CD14-positive monocyte (primary cell): ENCODE results near the gene TXNDC17. TPM values are rescaled to one million over a fixed set of nuclear protein-coding genes. Genes with fewer than 3 reads are reported as not detected.

ENCODE experiments used
- DNase-seq, 3 donors: peaks; one replicate each; pipeline ENCODE4 v3.0.0-alpha.2; 2011 to 2022
- H2AFZ ChIP-seq: 2 replicates; pipeline ENCODE4 v1.6.0; 2012; ENCODE audit warnings: mild to moderate bottlenecking, low read depth, low read length, inconsistent platforms; ENCODE audit not compliant: insufficient read depth, poor library complexity, severe bottlenecking
- H3K27ac ChIP-seq, 2 donors: 1 replicate in 1 of 2; 2 replicates in 1 of 2; pipeline ENCODE4 v1.5.1; 2012 to 2013; ENCODE audit warnings: low read length in 2 of 2, control low read depth in 1 of 2, inconsistent platforms in 1 of 2, low read depth in 1 of 2, mild to moderate bottlenecking in 1 of 2
- H3K27me3 ChIP-seq, 2 donors: one replicate each; pipeline versions ENCODE4 v1.6.0 to v1.6.1; 2011 to 2013; ENCODE audit warnings: low read length in 2 of 2; ENCODE audit not compliant: control insufficient read depth in 2 of 2, insufficient read depth in 2 of 2
- H3K36me3 ChIP-seq, 2 donors: replicated peaks in 1 of 2; 1 replicate in 1 of 2; 2 replicates in 1 of 2; pipeline versions ENCODE4 v1.5.1 to v1.6.1; 2012 to 2013; ENCODE audit warnings: low read length in 2 of 2, control low read depth in 1 of 2, inconsistent platforms in 1 of 2, mild to moderate bottlenecking in 1 of 2; ENCODE audit not compliant: insufficient read depth in 2 of 2, control insufficient read depth in 1 of 2
- H3K4me1 ChIP-seq, 2 donors: 1 replicate in 1 of 2; 2 replicates in 1 of 2; pipeline versions ENCODE4 v1.5.1 to v1.6.1; 2012 to 2013; ENCODE audit warnings: low read length in 2 of 2, control low read depth in 1 of 2, inconsistent platforms in 1 of 2, mild to moderate bottlenecking in 1 of 2, moderate library complexity in 1 of 2; ENCODE audit not compliant: insufficient read depth in 2 of 2, control insufficient read depth in 1 of 2
- H3K4me2 ChIP-seq: replicated peaks from 2 replicates; pipeline ENCODE3; 2012; ENCODE audit warnings: low read length, moderate library complexity, mild to moderate bottlenecking; ENCODE audit not compliant: poor library complexity, severe bottlenecking; ENCODE audit errors: extremely low read depth
- H3K4me3 ChIP-seq, 3 experiments: fragments of 200-600 bp in 1 of 3; sonication (generic) in 1 of 3; replicated peaks in 1 of 3; 1 replicate in 2 of 3; 2 replicates in 1 of 3; pipeline ENCODE4 v1.5.1; 2011 to 2013; ENCODE audit warnings: low read length in 3 of 3, mild to moderate bottlenecking in 3 of 3, control low read depth in 2 of 3, low read depth in 2 of 3, inconsistent platforms in 1 of 3, moderate library complexity in 1 of 3
- H3K79me2 ChIP-seq: 2 replicates; pipeline ENCODE4 v1.6.0; 2012; ENCODE audit warnings: mild to moderate bottlenecking, control low read depth, inconsistent platforms, low read length, moderate library complexity; ENCODE audit not compliant: insufficient read depth
- H3K9ac ChIP-seq: 2 replicates; pipeline ENCODE4 v1.6.0; 2017; ENCODE audit warnings: low read length, mild to moderate bottlenecking; ENCODE audit not compliant: insufficient read depth, poor library complexity, severe bottlenecking
- H3K9me3 ChIP-seq, 2 donors: replicated peaks in 1 of 2; 1 replicate in 1 of 2; 2 replicates in 1 of 2; pipeline versions ENCODE4 v1.5.1 to v1.6.1; 2012 to 2013; ENCODE audit warnings: low read length in 2 of 2, control low read depth in 1 of 2; ENCODE audit not compliant: control insufficient read depth in 1 of 2, insufficient read depth in 1 of 2
- H4K20me1 ChIP-seq: 2 replicates; pipeline ENCODE4 v1.6.0; 2012; ENCODE audit warnings: mild to moderate bottlenecking, low read length, control low read depth, moderate library complexity; ENCODE audit not compliant: insufficient read depth
- H3K27ac Mint-ChIP-seq, 7 donors: one replicate each; pipeline ENCODE4 v1.8.0; 2020; ENCODE audit warnings: mild to moderate bottlenecking in 7 of 7, mixed read lengths in 7 of 7, moderate library complexity in 6 of 7, inconsistent platforms in 2 of 7
- H3K27me3 Mint-ChIP-seq, 3 donors: one replicate each; pipeline ENCODE4 v1.8.0; 2021 to 2022; ENCODE audit warnings: low read depth in 3 of 3, mild to moderate bottlenecking in 3 of 3, mixed read lengths in 3 of 3, moderate library complexity in 3 of 3, inconsistent platforms in 1 of 3
- H3K36me3 Mint-ChIP-seq, 2 donors: one replicate each; pipeline ENCODE4 v1.8.0; 2020; ENCODE audit warnings: mixed read lengths in 2 of 2, inconsistent platforms in 1 of 2, mild to moderate bottlenecking in 1 of 2
- H3K4me1 Mint-ChIP-seq: one replicate; pipeline ENCODE4 v1.8.0; 2020; ENCODE audit warnings: mild to moderate bottlenecking, mixed read lengths
- H3K4me3 Mint-ChIP-seq, 2 donors: one replicate each; pipeline ENCODE4 v1.8.0; 2020; ENCODE audit warnings: mild to moderate bottlenecking in 2 of 2, mixed read lengths in 2 of 2, moderate library complexity in 1 of 2
- H3K9me3 Mint-ChIP-seq, 7 donors: one replicate each; pipeline ENCODE4 v1.8.0; 2020 to 2022; ENCODE audit warnings: mixed read lengths in 7 of 7, mild to moderate bottlenecking in 6 of 7, moderate library complexity in 6 of 7, inconsistent platforms in 2 of 7
- WGBS: methylation state at CpG from one replicate; pipeline ENCODE4 v1.1.5; 2013; ENCODE audit warnings: missing lambda C conversion rate; ENCODE audit not compliant: insufficient coverage; 5-methylcytosine and 5-hydroxymethylcytosine counted together
- intact Hi-C, 2 donors: fragments of 100-400 bp; cut with micrococcal nuclease; formaldehyde crosslinking; loops; one replicate each; pipeline versions ENCODE4 v1.15.0 to v1.15.1; 2023
- polyA plus RNA-seq, 3 donors: library from polyadenylated mRNA; depleted of rRNA in 1 of 3; unstranded in 2 of 3; stranded (reverse) in 1 of 3; fragments of 300-500 nt in 2 of 3; fragments of >200 nt in 1 of 3; fragmentation: Illumina TruSeq in 2 of 3; gene quantifications; 1 replicate in 2 of 3; 2 replicates in 1 of 3; pipeline ENCODE4 v1.2.3, GENCODE V29; 2012 to 2021
- TF ChIP-seq, protein P1 (sequence below): fragments of 200-600 bp; IDR thresholded peaks from one replicate; pipeline ENCODE4 v1.8.0; 2022; ENCODE audit warnings: antibody characterized with exemption, mild to moderate bottlenecking

The TXNDC17 gene
- polyA plus RNA-seq, 3 donors = 88.8 to 357 (median 319) TPM

DNA sequence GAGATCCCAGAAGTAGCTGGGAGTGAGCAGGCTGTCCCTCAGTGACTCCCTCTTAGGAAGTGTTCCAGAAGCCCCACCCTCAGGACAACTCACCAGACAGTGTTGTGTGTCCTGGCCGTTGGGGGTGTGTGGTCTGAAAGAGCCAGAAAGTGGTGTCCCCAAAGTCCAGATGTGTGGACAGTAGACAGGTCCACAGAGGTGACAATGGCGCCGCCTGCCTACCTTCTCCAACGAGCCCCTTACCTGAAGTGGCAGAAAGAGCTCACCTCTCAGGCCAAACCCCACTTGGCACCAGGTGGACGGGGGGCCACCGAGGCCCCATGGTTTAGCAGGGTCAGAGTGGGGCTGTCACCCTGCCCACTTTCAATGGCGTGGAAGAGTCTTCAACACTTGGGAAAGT, 30.6 kb downstream of the TXNDC17 start:
- peaks cover 0 to 18% of the 10 kb centered on the region in 2 donors for H3K27me3 ChIP-seq
- 90% methylated on average over 6 of the region's 7 CpGs for WGBS
- no peaks in the 10 kb centered on the region for H3K36me3 Mint-ChIP-seq
- no peak overlapping the region for H3K4me3 ChIP-seq
- no peak overlapping the region for H3K27ac Mint-ChIP-seq
- no peaks in the 10 kb centered on the region for H3K4me1 ChIP-seq
- no peak overlapping the region for H3K9ac ChIP-seq
- no peak for DNase-seq
- intact Hi-C loops = no loop called here
- no peaks in the 10 kb centered on the region for H3K36me3 ChIP-seq
- H3K4me3 Mint-ChIP-seq = no peak overlapping the region
- TF ChIP-seq, protein P1, sequence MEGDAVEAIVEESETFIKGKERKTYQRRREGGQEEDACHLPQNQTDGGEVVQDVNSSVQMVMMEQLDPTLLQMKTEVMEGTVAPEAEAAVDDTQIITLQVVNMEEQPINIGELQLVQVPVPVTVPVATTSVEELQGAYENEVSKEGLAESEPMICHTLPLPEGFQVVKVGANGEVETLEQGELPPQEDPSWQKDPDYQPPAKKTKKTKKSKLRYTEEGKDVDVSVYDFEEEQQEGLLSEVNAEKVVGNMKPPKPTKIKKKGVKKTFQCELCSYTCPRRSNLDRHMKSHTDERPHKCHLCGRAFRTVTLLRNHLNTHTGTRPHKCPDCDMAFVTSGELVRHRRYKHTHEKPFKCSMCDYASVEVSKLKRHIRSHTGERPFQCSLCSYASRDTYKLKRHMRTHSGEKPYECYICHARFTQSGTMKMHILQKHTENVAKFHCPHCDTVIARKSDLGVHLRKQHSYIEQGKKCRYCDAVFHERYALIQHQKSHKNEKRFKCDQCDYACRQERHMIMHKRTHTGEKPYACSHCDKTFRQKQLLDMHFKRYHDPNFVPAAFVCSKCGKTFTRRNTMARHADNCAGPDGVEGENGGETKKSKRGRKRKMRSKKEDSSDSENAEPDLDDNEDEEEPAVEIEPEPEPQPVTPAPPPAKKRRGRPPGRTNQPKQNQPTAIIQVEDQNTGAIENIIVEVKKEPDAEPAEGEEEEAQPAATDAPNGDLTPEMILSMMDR = no peak
- no peak overlapping the region for H3K27ac ChIP-seq
- H4K20me1 ChIP-seq = no peaks in the 10 kb centered on the region
- H3K4me2 ChIP-seq = no peak overlapping the region
- H3K27me3 Mint-ChIP-seq = peaks cover 25 to 54% (median 50%) of the 10 kb centered on the region in 3 donors
- H3K79me2 ChIP-seq = no peaks in the 10 kb centered on the region
- H3K4me1 Mint-ChIP-seq = no peaks in the 10 kb centered on the region
- no peaks in the 10 kb centered on the region for H3K9me3 Mint-ChIP-seq
- H3K9me3 ChIP-seq = no peaks in the 10 kb centered on the region
- H2AFZ ChIP-seq = no peak overlapping the region

GRCh38 chr17:6674586-6674985, 33.7 kb downstream of the TXNDC17 start:
- H3K9me3 ChIP-seq = no peaks in the 10 kb centered on the region
- H3K27me3 Mint-ChIP-seq = peaks cover 35 to 63% (median 55%) of the 10 kb centered on the region in 3 donors
- H3K27me3 ChIP-seq = peaks cover 7 to 29% of the 10 kb centered on the region in 2 donors
- no peaks in the 10 kb centered on the region for H3K9me3 Mint-ChIP-seq
- intact Hi-C loops = no loop called here
- no peak overlapping the region for H3K4me2 ChIP-seq
- peaks cover 3% of the 10 kb centered on the region for H3K4me1 Mint-ChIP-seq
- no peak overlapping the region for H3K9ac ChIP-seq
- WGBS = 95% methylated on average over 13 of the region's 13 CpGs
- no peaks in the 10 kb centered on the region for H3K4me1 ChIP-seq
- H3K27ac ChIP-seq = no peak overlapping the region
- peak overlapping the region in 1 of 7 donors; percentile 63 for H3K27ac Mint-ChIP-seq
- no peak overlapping the region for H2AFZ ChIP-seq
- no peak overlapping the region for H3K4me3 Mint-ChIP-seq
- TF ChIP-seq, protein P1 = no peak
- no peaks in the 10 kb centered on the region for H4K20me1 ChIP-seq
- H3K36me3 ChIP-seq = no peaks in the 10 kb centered on the region
- H3K36me3 Mint-ChIP-seq = no peaks in the 10 kb centered on the region
- no peaks in the 10 kb centered on the region for H3K79me2 ChIP-seq
- H3K4me3 ChIP-seq = no peak overlapping the region
- DNase-seq = no peak
